Astrocyte of the cerebellum (primary cell): ENCODE measurements around the gene IGF1R.

Experiments
- DNase-seq: peaks from one replicate; pipeline ENCODE4 v3.0.0-alpha.2; 2011; ENCODE audit warnings: low read depth
- H3K4me3 ChIP-seq: 2 replicates; pipeline ENCODE4 v1.5.1; 2011; ENCODE audit warnings: mild to moderate bottlenecking, low read depth, low read length, moderate library complexity
- CTCF ChIP-seq: IDR thresholded peaks from 2 replicates; pipeline ENCODE4 v1.5.1; 2012; ENCODE audit warnings: low read length, low read depth, moderate library complexity, mild to moderate bottlenecking; ENCODE audit errors: missing control alignments
- in situ Hi-C: cut with HindIII; loops from 2 replicates; pipeline ENCODE4 v1.10.0; 2017; ENCODE audit warnings: low sequenced_read_pairs

The IGF1R gene

GRCh38 chr15:98902931-98903330 lies 254.6 kb downstream of the IGF1R start:
- no peak for DNase-seq
- no peak overlapping the region for H3K4me3 ChIP-seq
- no peak for TF ChIP-seq CTCF
- in situ Hi-C loops, result no loop called here

- TF ChIP-seq CTCF, result no peak
- no peak for DNase-seq
- in situ Hi-C loops, result no loop called here
- H3K4me3 ChIP-seq, result no peak overlapping the region
These were observed 255.2 kb downstream of the IGF1R start for GRCh38 chr15:98903377-98904018.

GRCh38 chr15:98904544-98904943 lies 256.2 kb downstream of the IGF1R start:
- in situ Hi-C loops, result no loop called here
- H3K4me3 ChIP-seq, result no peak overlapping the region
- DNase-seq, result no peak
- peak; percentile 77 for TF ChIP-seq CTCF

GRCh38 chr15:98905963-98906711 lies 257.8 kb downstream of the IGF1R start:
- DNase-seq, result no peak
- no peak for TF ChIP-seq CTCF
- H3K4me3 ChIP-seq, result no peak overlapping the region
- in situ Hi-C loops, result no loop called here

- no peak for TF ChIP-seq CTCF
- DNase-seq, result no peak
- no peak overlapping the region for H3K4me3 ChIP-seq
- in situ Hi-C loops, result no loop called here
These were observed 258.4 kb downstream of the IGF1R start for GRCh38 chr15:98906712-98907083.

- no peak for DNase-seq
- no peak for TF ChIP-seq CTCF
- no peak overlapping the region for H3K4me3 ChIP-seq
- in situ Hi-C loops, result no loop called here
These were observed 259.7 kb downstream of the IGF1R start for GRCh38 chr15:98907927-98908471.
